ENCODE measurements around the gene FAM9B.

GRCh38 chrX:9052081-9052480 is 18.2 kb upstream of the FAM9B start:
- TF ChIP-seq CTCF (conservative IDR thresholded peaks at IDR 0.05): no peak
- TF ChIP-seq ZFX (IDR thresholded peaks at IDR 0.05): no peak

Data from C4-2B (cell line).